ENCODE results near the gene POLDIP3.
A peak's percentile ranks its signal among the peaks of the same experiment; 100 is the strongest.
"Not testable (repeated sequence)": the region's sequence is repeated elsewhere in the genome, so short reads cannot be mapped to it uniquely, and the experiment has no call there.

Gene POLDIP3

DNA sequence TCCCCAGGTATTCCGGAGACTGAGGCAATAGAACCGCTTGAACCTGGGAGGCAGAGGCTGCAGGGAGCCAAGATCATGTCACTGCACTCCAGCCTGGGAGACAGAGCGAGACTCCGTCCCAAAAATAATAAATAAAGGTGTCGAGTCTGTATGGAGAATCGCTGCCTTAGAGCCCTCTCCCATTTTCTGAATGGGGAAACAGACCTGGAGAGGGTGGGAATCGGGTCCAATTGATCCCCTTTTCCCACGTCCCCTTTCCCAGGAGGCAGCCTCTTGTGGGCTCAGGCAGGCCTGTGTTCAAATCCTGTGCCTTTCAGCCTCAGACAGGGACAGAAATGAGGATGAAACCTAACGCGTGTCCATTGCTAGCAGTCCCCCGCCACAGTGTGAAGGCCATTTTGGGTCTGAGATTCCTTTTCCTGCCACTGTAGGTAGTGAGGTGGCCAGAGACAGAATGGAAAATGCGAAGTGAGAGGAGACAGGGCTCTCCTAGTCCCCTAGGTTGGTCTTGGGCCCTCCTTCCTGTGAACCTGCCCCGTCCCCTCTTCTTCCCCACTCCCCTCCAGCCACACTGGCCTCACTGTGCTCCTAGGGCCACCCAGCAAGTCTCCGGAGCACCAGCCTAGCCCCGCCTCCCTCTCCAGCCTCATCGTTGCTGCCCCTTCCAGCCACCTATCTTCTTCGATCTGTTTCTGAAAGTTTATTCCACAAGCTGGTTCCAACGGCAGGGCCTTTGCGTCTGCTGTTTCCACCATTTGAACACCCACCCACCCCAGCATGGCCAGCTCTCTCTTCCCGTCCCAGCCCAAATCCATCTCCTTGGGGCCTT lies 2.7 kb upstream of the POLDIP3 start:
- DNase-seq (ENCODE audit: low spot score), result no peak

DNA sequence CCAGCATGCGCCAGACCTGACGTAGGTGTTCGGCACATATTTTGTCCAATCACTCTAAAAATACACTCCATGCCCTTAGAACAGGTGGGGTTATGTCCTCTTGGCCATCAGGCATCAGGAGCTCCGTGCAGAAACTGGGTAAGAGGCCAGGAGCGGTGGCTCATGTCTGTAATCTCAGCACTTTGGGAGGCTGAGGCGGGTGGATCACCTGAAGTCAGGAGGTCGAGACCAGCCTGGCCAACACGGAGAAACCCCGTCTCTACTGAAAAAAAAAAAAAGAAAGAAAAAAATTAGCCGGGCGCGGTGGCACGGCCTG lies 1.1 kb upstream of the POLDIP3 start:
- DNase-seq (ENCODE audit: low spot score), result not testable (repeated sequence)

DNA sequence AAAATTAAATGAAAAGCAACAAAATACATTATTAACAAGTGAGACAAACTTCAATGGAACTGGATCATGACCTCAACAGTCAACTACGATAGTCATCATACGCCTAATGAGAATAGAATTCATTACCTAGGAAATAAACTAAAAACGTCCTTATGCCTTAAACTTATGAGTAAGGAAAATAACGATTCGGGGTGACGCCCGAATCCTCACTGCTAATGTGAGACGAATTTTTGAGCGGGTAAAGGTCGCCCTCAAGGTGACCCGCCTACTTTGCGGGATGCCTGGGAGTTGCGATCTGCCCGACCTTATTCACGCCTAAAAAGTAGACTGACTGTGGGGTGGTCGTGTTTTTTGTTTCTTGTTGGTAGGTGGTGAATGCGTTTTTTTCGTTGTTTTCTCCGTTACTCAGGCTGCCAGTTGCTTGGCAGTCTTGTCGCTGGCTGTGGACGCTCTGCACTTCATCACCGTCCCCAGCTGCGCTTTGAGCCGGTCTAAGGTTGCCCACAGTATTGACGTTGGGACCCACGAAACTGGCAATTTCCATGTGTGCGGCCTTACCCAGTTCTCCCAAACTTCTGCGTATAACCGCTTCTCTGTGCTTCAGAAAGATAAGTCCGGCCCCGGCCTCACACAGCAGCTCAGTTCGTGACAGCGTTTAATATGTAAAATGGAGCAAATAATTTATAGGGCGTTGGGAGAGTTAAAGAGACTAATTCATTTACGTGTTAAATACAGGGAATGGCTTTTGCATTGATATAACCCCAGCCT lies 593 bp upstream of the POLDIP3 start:
- peak; percentile 97 for DNase-seq (ENCODE audit: low spot score)

DNA sequence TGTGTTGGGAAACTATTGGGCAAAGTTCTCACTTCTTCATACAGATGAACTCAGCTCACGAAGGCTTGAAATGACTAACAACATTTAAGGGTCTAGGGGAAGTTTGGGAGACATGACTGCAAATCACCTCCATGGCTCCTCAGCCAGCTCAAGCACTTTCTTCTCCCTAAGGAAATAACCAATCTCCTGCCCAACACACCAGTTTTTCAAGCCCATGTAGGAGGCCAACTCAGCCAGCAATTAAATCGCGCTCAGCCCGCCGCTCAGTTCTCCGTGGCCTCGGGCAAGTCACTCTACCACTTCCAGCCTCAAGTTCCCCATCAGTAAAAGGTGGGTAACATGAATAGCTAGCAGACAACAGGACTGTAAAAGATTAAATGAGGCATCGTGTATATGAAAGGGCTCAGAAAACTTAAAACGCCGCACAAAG lies 796 bp downstream of the POLDIP3 start:
- peak; percentile 32 for DNase-seq (ENCODE audit: low spot score)

DNA sequence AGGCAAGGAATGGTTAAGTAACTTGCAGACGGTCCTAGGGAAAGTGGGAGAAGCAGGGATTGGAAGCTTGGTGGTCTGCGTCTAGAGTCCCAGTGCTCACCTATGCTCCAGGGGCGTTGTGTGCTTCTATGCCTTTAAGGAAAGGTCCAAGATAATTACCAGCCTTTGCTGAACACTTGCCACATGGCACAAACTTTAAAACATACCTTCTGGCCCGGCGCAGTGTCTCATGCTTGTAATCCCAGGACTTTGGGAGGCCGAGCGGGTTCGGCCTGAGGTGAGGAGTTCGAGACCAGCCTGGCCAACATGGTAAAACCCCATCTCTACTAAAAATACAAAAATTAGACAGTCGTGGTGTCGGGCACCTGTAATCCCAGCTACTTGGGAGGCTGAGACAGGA lies 2.3 kb downstream of the POLDIP3 start:
- DNase-seq (ENCODE audit: low spot score), result no peak

DNA sequence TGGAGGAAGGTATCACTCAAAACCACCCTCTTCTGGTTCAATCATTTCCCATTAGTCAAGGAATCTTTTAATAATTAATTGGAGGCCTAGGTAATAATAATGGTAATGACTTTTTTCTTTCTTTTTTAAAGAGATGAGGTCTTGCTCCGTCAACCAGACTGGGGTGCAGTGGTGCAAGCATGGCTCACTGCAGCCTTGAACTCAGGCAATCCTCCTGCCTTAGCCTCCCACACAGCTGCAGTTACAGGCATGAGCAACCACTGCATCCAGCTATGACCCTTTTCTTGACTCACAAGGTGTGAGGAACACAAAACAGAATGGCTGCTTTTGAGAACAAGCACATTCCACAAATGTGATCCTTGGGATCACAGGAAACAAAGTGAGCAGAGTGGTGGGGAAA lies 3.6 kb downstream of the POLDIP3 start:
- no peak for DNase-seq (ENCODE audit: low spot score)

DNA sequence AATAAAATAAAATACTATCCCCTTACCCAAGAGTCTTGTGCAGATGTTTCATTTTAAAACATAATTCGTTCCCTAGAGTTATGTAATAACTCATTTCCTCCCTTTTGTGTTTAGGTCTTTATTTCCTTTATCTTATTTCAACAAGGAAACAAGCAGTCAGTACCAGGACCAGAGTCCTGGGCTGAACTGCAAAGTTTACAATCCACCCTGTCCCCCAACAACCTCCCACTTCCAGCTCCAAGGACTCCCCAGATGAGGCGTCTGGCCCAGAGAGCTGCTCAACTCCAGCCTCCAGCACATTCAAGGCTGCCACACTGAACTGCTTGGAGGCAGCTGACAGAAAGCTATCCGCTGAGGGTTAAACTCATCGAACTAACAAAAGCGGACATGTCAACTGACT lies 4.5 kb downstream of the POLDIP3 start:
- DNase-seq (ENCODE audit: low spot score), result no peak

DNA sequence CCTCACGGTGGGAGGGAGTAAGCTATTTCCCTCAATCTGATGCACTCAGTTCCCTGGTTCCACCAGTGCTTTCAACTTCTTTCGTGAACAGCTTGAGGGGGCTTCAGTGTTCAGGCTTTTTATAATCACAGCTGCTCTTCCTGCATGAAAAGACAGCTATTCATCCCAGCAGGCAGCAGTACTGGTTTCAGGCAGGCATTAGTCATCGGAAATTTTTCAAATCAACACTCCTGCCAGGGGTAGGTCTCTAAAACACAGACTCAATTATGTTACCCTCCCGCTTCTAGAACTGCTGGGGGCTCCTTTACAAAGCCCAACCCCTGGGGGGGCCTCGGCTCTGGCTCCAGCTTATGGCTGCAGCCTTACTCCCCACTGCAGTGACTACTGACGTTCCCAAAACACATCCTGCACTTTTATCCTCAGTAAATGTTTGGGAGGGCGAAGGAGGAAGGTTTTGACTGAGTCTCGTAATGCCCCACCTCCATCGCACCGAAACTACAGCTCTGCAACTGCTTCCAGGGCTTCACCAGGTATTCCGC lies 5.8 kb downstream of the POLDIP3 start:
- no peak for DNase-seq (ENCODE audit: low spot score)

DNA sequence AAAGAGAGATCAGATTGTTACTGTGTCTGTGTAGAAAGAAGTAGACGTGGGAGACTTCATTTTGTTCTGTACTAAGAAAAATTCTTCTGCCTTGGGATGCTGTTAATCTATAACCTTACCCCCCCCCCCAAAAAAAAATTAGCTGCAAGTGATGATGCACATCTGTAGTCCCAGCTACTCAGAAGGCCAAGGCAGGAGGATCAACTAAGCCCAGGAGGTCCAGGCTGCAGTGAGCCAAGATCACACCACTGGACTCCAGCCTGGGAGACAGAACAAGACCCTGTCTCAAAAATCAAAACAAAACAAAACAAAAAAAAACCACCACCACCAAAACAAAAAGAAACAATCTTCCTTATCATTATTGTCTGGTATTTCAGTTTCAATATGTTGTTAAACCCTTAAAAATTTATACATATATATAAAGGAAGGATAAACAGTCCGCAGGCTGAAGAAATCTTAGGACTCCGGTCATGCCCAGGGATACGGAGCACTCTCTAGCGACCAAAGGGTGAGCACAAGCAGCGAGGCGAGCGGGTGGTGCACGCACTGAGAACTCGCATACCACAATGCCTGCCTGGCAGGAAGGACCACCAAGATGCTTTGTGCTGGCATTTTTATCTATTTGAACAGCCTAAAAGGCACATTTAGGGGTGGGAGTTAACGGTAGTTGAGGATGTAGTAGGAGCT lies 6.4 kb downstream of the POLDIP3 start:
- DNase-seq (ENCODE audit: low spot score), result no peak

DNA sequence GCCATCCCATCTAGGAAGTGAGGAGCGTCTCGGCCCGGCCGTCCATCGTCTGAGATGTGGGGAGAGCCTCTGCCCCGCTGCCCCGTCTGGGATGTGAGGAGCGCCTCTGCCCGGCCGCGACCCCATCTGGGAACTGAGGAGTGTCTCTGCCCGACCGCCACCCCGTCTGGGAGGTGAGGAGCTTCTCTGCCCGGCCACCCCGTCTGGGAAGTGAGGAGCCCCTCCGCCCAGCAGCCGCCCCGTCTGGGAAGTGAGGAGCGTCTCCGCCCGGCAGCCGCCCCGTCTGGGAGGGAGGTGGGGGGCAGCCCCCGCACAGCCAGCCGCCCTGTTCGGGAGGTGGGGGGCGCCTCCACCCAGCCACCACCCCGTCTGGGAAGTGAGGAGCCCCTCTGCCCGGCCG lies 7.0 kb downstream of the POLDIP3 start:
- not testable (repeated sequence) for DNase-seq (ENCODE audit: low spot score)

DNA sequence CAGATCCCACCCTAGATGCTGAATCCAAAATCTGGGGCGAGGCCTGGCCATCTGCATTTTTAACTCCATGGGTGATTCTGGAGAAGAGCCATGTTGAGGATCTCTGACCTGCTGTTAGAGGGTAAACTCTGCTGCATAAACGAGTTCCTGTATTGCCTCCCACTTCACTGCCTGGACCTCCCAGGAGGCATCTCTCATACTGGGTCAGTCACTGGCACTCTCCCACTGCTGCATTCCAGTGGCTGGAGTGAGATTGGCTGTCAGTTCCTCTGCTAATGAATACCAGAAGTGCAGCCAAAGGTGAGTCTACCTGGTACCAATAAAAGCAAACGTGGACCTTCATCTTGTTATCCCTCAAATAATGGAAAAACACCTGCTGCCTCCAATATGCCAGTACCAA lies 10.3 kb downstream of the POLDIP3 start:
- no peak for DNase-seq (ENCODE audit: low spot score)

DNA sequence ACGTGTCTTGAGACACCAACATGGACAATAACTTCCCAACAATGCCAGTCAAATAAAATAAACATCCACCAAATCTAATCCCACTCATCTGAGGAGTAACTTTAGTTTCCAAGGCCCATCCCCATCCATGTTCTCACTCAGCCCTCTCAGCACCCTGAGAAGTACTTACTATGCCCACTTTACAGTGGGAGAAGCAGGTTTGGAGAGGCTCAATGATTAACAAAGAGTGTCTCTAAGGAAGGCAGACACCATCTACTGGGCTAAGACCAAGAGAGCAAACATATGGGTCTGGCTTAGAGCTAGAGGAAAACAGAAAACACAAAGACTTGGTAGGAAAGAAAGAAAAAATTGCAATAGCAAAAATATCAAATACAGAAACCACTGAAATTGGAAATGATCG lies 11.3 kb downstream of the POLDIP3 start:
- DNase-seq (ENCODE audit: low spot score), result no peak

DNA sequence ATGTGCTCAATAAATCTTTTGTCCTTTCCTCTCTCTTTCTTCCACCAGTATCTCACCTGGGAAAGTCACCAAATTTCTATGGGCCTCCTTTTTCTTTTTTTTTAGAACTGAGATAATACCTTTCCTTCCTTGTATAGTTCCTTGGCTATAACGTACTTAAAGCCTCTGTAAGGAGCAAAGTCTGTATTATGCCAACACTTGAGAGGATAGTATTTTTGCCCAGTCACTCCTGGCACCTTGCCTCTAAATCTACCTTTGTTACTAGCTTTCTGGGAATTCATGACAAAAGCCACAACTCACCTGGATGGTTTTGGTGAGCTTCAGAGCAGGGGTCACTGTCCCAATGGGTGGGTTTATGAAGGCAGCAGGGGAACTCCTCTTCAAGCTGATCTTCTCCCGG lies 12.2 kb downstream of the POLDIP3 start:
- DNase-seq (ENCODE audit: low spot score), result no peak

DNA sequence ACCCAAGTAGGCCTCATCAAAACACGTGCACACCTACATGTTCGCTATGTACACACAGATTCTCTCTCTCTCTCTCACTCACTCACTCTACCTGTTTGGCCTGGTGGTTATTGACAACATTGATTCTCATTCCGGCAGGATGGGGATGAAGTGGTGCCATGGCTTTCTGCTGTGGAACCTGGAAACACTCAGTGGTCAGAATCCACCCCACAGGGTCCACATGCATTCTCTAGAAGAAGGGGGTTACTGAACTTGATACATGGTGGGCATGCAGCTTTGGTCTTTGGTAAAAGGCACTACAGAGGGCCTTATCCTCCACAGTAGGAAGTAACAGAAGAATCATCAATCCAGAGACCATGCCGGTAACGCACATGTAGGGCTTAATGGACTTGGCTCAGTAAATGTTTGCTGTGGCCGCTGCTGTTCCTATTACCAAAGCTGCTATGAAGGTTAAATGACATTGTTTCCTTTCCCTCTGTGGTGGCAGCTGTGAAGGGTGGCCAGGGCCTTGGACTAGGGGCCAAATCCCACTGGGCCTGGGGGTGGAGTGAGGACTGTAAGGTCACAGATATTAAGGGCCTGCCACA lies 12.7 kb downstream of the POLDIP3 start:
- DNase-seq (ENCODE audit: low spot score), result no peak

DNA sequence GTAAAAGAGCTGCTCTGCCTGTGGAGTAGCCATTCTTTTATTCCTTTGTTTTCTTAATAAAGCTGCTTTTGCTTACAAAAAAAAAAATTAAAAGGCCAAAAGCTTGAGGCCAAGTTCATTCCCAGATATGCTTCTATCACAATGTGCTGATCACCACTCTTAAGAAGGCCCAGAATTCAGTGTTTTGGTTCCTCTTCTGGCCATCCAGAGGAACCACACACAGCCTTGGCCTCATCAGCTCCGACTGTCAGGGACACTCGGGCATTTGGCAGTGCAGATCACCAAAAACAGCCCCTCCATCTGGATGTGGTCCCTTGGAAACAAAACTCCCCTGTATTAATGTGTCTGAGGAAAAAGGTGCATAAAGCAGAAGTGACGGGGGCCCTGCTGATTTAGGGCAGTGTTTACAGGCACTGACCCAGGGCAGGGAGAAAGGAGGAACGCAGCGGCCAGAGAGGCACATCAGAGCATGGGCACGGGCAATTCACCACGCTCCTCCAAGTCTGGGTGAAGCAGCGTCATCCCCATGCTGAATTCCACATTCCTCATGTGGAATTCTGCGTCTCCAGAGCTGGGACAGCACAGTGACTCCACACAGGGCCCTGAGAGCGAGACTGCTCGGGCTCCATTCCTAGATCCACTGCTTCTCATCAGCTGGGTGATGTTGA lies 17.7 kb downstream of the POLDIP3 start:
- DNase-seq (ENCODE audit: low spot score), result no peak

DNA sequence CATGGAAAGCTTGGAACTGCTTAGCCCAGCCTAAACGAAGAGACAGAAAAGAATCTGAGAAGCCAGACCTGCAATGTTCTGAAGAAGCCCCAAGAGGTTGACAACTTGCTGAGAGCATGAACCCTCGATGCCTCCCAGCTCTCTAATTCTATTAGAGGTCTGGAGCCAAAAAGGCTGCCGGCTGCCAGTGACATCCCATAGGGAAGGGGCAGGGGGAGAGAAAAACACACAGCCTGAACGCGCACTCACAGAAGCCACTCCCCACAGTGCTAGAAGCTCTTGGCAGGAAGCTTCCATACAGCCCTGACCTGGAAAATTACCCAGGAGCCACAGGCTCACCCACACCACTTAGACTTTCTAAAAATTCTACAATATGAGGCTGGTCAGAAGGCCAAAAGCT lies 18.3 kb downstream of the POLDIP3 start:
- DNase-seq (ENCODE audit: low spot score), result no peak

DNA sequence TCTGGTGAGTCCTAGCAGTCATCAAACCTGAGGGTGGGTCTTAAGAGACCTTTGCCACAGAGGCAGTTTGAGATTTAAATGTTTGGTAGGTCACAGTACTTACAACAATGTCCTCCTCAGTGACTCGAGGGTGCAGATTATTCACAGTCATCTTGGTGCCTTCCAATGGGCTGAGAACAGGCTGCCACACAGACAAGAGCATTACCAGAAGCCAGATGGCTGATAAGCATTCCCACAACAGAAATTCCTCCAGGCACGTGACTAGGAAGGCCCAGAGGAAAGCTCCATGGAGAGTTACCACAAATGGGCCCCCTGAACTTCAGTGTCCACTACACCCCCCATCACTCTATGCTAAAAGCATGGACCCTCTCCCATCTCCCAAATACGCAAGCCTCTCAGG lies 19.2 kb downstream of the POLDIP3 start:
- DNase-seq (ENCODE audit: low spot score), result no peak

DNA sequence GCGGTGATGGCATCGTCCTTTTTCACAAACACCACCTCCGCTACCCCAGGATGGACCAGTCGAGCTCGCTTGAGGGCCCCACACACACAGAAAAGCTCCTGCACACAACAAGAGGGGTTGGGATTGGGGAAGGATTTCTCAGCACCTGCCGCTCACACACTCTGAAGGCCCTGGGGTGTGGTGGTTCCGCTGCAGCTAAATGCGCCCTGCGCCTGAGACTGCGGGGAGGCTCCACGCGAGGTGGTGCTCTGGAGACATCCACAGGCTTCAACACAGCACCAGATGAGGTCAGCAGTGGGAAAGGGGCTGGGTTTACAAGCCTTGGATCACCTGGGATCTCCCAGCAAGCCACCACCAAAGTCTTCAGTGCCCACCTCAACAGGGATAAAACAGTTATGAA lies 22.7 kb downstream of the POLDIP3 start:
- no peak for DNase-seq (ENCODE audit: low spot score)

DNA sequence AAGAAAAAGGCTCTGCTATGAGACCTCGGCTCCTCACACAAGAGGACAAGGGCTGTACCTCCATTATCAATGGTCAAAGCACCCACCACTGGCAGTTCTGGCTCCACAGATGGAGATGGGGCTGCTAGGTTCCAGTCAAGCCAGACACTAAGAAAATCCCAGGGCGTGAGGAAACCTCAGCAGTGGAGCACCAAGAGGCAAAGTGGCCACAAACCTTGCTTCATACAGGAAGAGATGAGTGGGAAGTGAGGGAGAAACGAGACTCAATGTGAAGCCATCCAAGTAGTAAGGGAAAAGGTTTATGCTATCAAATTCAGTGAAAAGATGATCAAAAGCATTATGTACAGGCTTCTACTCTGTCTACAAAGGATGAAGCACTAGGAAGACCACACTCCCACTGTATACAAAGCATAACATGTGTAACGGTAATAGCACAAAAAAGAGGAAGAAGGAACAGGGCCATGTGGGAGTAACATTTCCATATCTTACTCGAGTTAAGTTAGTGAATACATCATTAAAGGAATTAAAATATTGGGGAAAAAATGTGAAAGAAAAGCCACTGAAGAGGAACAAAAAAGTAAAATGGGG lies 27.0 kb downstream of the POLDIP3 start:
- no peak for DNase-seq (ENCODE audit: low spot score)

DNA sequence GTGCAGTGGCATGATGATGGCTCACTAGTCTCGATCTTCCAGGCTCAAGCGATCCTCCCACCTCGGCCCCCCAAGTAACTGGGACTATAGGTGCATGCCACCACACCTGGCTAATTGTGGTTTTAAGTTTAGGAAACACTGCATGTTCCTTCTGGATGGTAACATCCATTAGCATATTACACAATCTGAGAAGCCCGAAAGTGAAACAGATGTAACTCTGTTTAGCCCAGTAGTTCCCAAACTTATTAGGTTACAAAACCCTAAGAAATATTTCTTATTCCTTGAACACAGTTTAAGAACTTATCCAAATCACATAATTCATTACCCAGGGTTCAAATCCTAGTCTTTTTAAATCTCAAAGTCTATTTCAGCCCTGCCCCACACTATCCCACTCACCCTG lies 28.3 kb downstream of the POLDIP3 start:
- no peak for DNase-seq (ENCODE audit: low spot score)

DNA sequence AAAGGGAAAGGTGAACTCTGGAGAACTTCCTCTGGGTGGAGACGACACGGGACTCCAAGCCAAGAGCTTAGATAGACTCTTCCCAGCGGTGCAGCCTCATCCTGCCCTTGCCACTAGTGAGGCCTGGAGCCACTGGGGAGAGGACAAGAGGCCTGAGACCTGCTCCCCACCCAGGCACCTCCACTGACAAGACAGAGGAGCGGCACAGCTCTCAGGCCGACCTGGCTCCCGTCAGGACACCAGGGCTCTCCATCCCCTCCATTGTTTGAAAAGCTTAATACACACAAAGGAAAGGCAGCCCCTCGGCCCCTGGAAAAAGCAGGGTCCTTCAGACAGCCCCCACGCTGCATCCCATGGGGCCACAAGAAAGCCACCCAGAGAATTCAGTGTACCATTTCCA lies 29.6 kb downstream of the POLDIP3 start:
- no peak for DNase-seq (ENCODE audit: low spot score)

All from activated CD4-positive, alpha-beta T cell treated with anti-CD3 and anti-CD28 coated beads, Interleukin-2, Interleukin-4, amounts not matched to agents 100 ng/mL and 50 ng/mL, durations not matched to agents 16 hours and 8 hours (primary cell).